Measurements from ENCODE around the gene SHC3. TPM values are rescaled to one million over a fixed set of nuclear protein-coding genes. Genes with fewer than 3 reads are reported as not detected.

Gene SHC3
- total RNA-seq, 2 donors from 2014 or later, result 1.0 to 1.7 TPM

DNA sequence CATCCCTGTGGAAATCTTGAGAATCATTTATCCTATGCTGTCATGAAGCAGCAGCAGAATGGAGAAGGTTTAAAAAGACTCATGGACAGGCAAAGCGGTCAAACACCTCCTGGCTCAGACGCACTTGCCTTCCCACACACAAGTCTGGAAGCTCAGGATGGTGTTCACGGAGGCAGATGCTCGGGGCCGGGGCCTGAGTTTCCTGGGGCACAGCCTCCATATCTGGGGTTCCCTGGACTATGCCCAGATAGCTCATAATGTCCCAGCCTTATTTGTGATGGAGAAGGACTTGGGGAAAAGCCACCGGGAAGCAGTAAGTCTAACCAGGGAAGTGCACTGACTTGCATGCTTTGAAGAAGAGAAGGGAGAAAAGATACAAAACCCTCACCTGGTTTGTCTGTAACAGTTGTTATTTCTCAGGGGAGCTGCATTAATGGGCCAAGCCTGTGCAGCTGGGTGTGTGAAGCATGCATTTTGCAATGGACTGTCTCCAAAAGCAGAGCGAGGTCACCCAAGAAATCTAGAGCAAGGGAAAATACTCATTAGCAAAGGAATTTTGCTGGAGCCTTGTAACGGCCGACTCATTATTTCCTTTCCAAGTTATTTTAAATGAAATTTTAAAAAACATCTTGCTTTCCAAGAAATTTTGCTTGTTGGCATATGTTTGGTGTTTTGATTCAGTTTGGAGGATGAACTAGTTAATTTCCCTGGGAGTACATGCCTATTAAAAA, 184.0 kb downstream of the SHC3 start:
- Histone ChIP-seq H3K27me3 (no peaks in the 10 kb centered on the region), H3K9me3 (no peaks in the 10 kb centered on the region), H3K4me1 (peaks cover 0 to 61% of the 10 kb centered on the region in 2 donors), H3K27ac (no peak overlapping the region), H3K36me3 (peaks cover 18% of the 10 kb centered on the region), H3K4me3 (peak overlapping the region; percentile 83 to 89)
- DNase-seq (ENCODE audit: low spot score), result peak; percentile 54
- TF ChIP-seq, protein P1, sequence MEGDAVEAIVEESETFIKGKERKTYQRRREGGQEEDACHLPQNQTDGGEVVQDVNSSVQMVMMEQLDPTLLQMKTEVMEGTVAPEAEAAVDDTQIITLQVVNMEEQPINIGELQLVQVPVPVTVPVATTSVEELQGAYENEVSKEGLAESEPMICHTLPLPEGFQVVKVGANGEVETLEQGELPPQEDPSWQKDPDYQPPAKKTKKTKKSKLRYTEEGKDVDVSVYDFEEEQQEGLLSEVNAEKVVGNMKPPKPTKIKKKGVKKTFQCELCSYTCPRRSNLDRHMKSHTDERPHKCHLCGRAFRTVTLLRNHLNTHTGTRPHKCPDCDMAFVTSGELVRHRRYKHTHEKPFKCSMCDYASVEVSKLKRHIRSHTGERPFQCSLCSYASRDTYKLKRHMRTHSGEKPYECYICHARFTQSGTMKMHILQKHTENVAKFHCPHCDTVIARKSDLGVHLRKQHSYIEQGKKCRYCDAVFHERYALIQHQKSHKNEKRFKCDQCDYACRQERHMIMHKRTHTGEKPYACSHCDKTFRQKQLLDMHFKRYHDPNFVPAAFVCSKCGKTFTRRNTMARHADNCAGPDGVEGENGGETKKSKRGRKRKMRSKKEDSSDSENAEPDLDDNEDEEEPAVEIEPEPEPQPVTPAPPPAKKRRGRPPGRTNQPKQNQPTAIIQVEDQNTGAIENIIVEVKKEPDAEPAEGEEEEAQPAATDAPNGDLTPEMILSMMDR (IDR thresholded peaks at IDR 0.05), result no peak

DNA sequence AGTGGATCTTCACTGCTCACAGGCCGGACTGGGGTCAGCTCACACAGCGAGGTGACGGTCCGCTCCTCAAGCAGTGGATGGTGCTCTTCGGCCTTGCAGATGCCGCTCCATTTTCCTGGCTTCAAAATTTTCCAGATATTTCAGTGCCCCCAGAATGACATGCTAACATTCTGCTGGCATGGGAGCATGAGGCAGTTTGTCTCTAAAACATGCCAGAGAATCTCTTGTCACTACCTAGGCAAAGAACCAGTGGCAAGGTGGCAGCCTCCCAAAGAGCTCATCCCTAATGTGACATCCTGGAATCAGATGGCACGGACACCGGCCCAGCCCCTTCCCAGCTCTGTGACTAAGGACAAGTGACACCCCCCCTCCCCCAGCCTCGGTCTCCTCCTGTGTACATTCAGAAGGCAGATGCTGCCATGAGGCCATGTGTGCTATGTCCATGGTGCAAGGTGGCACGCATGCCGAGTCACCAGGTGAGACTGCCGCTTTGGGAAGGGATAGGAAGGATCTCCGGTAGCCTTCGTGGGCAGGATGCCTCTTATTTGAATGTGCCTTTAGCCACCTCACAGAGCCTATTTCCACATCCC, 184.7 kb downstream of the SHC3 start:
- peaks cover 0 to 58% of the 10 kb centered on the region in 2 donors for H3K4me1 ChIP-seq
- H3K27me3 ChIP-seq, result no peaks in the 10 kb centered on the region
- H3K27ac ChIP-seq, result no peak overlapping the region
- TF ChIP-seq, protein P1 (IDR thresholded peaks at IDR 0.05), result no peak
- H3K9me3 ChIP-seq, result no peaks in the 10 kb centered on the region
- DNase-seq (ENCODE audit: low spot score), result peak; percentile 57
- peaks cover 18% of the 10 kb centered on the region for H3K36me3 ChIP-seq
- peak overlapping the region; percentile 83 to 89 for H3K4me3 ChIP-seq

DNA sequence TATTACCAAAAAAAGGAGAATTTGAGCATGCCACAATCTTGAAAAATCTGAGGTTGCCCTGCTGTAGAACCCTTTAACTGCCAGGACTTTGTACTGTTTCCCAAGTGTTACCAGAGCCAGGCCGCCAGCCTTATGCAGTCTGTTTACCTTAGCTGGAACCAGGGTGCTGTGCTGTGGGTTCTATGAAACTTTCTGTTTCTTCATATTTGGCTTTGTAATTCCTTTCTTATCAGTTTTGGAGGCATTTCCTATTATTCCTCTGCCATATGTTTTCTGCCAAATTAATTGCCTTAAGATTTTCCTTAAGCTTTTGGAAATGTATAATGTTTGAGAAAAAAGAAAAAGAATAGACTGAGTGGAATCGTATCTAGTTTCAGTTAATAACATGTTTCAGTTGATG, 185.3 kb downstream of the SHC3 start:
- TF ChIP-seq, protein P1 (IDR thresholded peaks at IDR 0.05), result no peak
- Histone ChIP-seq H3K36me3 (peaks cover 18% of the 10 kb centered on the region), H3K4me1 (peaks cover 0 to 52% of the 10 kb centered on the region in 2 donors), H3K4me3 (peak overlapping the region; percentile 83 to 89), H3K27me3 (no peaks in the 10 kb centered on the region), H3K9me3 (no peaks in the 10 kb centered on the region), H3K27ac (no peak overlapping the region)
- peak; percentile 46 for DNase-seq (ENCODE audit: low spot score)

DNA sequence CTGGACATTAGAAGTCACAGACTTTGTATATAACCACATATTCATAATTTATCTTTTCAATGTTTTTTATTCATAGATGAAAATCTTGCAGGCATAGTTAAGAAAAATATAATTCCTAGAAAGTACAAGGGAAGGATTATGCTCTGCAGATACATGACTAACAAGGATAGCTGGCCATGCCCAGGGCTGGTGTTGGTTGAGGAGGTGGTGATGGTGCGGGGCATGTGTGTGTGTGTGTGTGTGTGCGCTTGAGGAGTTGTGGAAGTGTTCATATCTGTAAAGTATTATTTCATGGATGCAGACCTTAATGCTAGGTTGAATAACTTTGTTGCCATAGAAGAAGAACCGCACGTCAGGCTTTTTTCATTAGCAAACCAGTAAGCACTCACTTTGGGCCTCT, 186.1 kb downstream of the SHC3 start:
- Histone ChIP-seq H3K9me3 (no peaks in the 10 kb centered on the region), H3K4me3 (peak overlapping the region; percentile 83 to 89), H3K27me3 (no peaks in the 10 kb centered on the region), H3K4me1 (peaks cover 0 to 44% of the 10 kb centered on the region in 2 donors), H3K27ac (peak overlapping the region in 1 of 2 donors; percentile 90), H3K36me3 (peaks cover 17% of the 10 kb centered on the region)
- TF ChIP-seq, protein P1 (IDR thresholded peaks at IDR 0.05), result no peak
- DNase-seq (ENCODE audit: low spot score), result peak; percentile 59

DNA sequence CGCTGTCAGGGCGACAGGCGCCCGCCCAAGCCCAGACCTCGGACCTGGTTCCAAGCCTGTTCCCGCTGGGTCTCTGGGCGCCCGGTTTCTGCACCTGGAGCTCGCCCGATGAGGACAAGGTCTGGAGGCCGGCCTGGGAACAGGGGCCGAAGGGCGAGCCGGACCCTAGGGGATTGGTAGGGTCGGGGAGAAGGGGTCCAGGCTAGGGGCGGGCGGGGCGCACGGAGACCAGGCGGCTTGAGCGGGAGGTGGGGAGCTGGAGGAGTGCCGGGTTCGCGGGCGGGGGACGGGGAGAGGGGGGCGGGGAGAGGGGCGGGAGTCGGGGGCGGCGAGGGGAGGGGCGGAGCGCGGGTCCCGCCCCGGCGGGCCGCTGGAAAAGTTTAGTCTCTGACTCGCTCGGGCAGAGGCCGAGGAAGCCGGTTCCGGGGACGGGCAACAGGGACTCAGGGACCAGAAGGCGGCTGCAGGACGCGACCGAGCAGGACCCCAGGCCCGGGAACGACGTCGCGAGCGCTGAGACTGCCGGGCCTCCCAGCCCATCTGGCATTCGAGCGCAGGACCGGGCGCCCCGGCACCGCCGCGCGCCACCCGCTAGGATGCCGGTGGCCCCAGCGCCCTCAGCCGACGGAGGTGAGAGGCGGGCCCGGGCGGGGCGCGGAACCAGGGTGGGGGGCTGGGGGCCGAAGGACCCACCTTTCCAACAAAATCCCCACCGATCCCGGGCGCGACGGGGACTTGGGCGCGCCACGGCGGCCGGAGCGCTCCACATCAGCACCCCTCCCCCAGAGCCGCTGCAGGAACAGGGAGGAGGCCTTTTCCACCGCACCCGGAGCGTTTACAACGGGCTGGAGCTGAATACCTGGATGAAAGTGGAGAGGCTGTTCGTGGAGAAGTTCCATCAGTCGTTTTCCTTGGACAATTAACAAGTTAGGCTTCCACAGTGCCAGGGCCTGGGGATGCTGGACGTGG, 187.3 kb downstream of the SHC3 start, which contains the start of gene S1PR3:
Gene S1PR3 (plus strand): TSS at position 403 of the 969 bp plus-strand sequence. CDS start 9,733 bp downstream, outside the sequence.
- Histone ChIP-seq H3K4me1 (peaks cover 0 to 40% of the 10 kb centered on the region in 2 donors), H3K27me3 (no peaks in the 10 kb centered on the region), H3K36me3 (peaks cover 13% of the 10 kb centered on the region), H3K4me3 (peak within 1 kb of the TSS; percentile 83 to 89), H3K9me3 (no peaks in the 10 kb centered on the region), H3K27ac (peak within 1 kb of the TSS; percentile 85 to 90)
- TF ChIP-seq, protein P1 (IDR thresholded peaks at IDR 0.05), result peak in 1 of 2 donors; percentile 32
- DNase-seq (ENCODE audit: low spot score), result peak; percentile 71

Measured in right atrium auricular region (tissue), 2 donors.